Measurements from ENCODE around the gene PPP2R5C.

DNA sequence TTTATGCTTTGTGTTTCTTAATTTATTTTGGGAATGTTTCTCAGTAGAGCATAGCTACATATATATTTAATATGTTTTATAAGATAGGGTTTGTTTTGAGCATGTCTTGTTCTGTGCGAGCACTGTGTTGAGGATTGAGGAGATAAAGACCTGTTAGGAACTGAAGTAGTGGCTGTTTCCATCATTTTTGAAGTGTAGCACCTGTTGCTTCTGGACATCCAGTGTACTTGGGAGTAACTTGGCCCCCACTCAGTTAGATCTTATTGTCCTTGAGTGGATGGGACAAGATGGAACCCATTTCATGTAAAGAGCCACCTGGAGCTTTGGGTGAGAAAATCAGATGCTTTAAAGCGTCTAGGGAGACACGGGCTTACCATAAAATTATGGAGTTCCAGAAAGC, 8.7 kb downstream of the PPP2R5C start:
- TF ChIP-seq, protein P1, sequence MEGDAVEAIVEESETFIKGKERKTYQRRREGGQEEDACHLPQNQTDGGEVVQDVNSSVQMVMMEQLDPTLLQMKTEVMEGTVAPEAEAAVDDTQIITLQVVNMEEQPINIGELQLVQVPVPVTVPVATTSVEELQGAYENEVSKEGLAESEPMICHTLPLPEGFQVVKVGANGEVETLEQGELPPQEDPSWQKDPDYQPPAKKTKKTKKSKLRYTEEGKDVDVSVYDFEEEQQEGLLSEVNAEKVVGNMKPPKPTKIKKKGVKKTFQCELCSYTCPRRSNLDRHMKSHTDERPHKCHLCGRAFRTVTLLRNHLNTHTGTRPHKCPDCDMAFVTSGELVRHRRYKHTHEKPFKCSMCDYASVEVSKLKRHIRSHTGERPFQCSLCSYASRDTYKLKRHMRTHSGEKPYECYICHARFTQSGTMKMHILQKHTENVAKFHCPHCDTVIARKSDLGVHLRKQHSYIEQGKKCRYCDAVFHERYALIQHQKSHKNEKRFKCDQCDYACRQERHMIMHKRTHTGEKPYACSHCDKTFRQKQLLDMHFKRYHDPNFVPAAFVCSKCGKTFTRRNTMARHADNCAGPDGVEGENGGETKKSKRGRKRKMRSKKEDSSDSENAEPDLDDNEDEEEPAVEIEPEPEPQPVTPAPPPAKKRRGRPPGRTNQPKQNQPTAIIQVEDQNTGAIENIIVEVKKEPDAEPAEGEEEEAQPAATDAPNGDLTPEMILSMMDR (conservative IDR thresholded peaks at IDR 0.05; ENCODE audit: low read depth, low read length): no peak
- TF ChIP-seq EZH2phosphoT487 (IDR thresholded peaks at IDR 0.05; ENCODE audit: borderline replicate concordance, low read length) (no peak), EZH2 (IDR thresholded peaks at IDR 0.05; ENCODE audit: low read length, unreplicated experiment) (no peak)
